Spinal cord (tissue), 10 donors: ENCODE results near the gene CCDC149. TPM values are rescaled to one million over a fixed set of nuclear protein-coding genes. Genes with fewer than 3 reads are reported as not detected.
"Not testable (repeated sequence)": the region's sequence is repeated elsewhere in the genome, so short reads cannot be mapped to it uniquely, and the experiment has no call there.

ENCODE experiments used
- DNase-seq, 6 donors: peaks; one replicate each; pipeline versions ENCODE4 v3.0.0 to v3.0.0-alpha.2; 2013 to 2015; ENCODE audit warnings: low spot score in 6 of 6, low read depth in 4 of 6
- H3K27ac ChIP-seq: one replicate; pipeline ENCODE4 v1.5.1; 2013; ENCODE audit warnings: low read depth, low read length, control low read depth
- H3K27me3 ChIP-seq: one replicate; pipeline ENCODE4 v1.6.1; 2013; ENCODE audit warnings: low read length; ENCODE audit not compliant: control insufficient read depth, insufficient read depth
- H3K36me3 ChIP-seq: one replicate; pipeline ENCODE4 v1.6.1; 2013; ENCODE audit warnings: low read length; ENCODE audit not compliant: control insufficient read depth, insufficient read depth
- H3K4me1 ChIP-seq: one replicate; pipeline ENCODE4 v1.6.1; 2013; ENCODE audit warnings: low read length; ENCODE audit not compliant: control insufficient read depth, insufficient read depth
- H3K4me3 ChIP-seq: one replicate; pipeline ENCODE4 v1.5.1; 2013; ENCODE audit warnings: low read depth, low read length, control low read depth
- H3K9me3 ChIP-seq: one replicate; pipeline ENCODE4 v1.6.1; 2013; ENCODE audit warnings: low read length; ENCODE audit not compliant: control insufficient read depth, insufficient read depth
- WGBS: methylation state at CpG from one replicate; pipeline ENCODE4 v1.1.5; 2013; ENCODE audit warnings: missing lambda C conversion rate; ENCODE audit not compliant: insufficient coverage; 5-methylcytosine and 5-hydroxymethylcytosine counted together
- polyA plus RNA-seq, 2 donors: library from polyadenylated mRNA; unstranded; fragments of 120-200 nt; gene quantifications; one replicate each; pipeline ENCODE4 v1.2.1, GENCODE V29; 2013; ENCODE audit not compliant: insufficient read length in 2 of 2
- total RNA-seq, 2 donors: library from RNA; depleted of rRNA in 1 of 2; stranded (reverse); fragments of 120-200 nt in 1 of 2; fragments of >200 nt in 1 of 2; gene quantifications; one replicate each; pipeline versions ENCODE4 v1.2.3 to v1.2.4, GENCODE V29; 2013 to 2014
- donor health status: healthy.

CCDC149 gene
- total and polyA plus RNA-seq, 4 donors, result 15.0 to 27.1 (median 23.3) TPM

GRCh38 chr4:24921491-24921890 is 8.6 kb upstream of the CCDC149 start:
- Histone ChIP-seq H3K4me1 (peaks cover 7% of the 10 kb centered on the region), H3K9me3 (no peaks in the 10 kb centered on the region), H3K4me3 (no peak overlapping the region), H3K36me3 (no peaks in the 10 kb centered on the region), H3K27ac (no peak overlapping the region), H3K27me3 (no peaks in the 10 kb centered on the region)
- DNase-seq, result no peak
- 100% methylated on average over 5 of the region's 6 CpGs for WGBS

GRCh38 chr4:24920008-24920407 is 7.2 kb upstream of the CCDC149 start:
- WGBS, result 92% methylated on average over 1 of the region's 2 CpGs

GRCh38 chr4:24917076-24917856 is 4.4 kb upstream of the CCDC149 start:
- Histone ChIP-seq H3K27ac (no peak overlapping the region), H3K4me1 (peaks cover 12% of the 10 kb centered on the region), H3K4me3 (no peak overlapping the region), H3K36me3 (no peaks in the 10 kb centered on the region), H3K9me3 (no peaks in the 10 kb centered on the region), H3K27me3 (no peaks in the 10 kb centered on the region)
- WGBS, result 44% methylated on average over 16 of the region's 20 CpGs
- peak in 2 of 6 donors; percentile 23 to 25 for DNase-seq

More at GRCh38 chr4:24920008-24920407, 7.2 kb upstream of the CCDC149 start:
- DNase-seq, result no peak
- H3K27me3 ChIP-seq, result no peaks in the 10 kb centered on the region
- H3K9me3 ChIP-seq, result no peaks in the 10 kb centered on the region
- no peaks in the 10 kb centered on the region for H3K36me3 ChIP-seq
- H3K4me1 ChIP-seq, result peaks cover 7% of the 10 kb centered on the region
- H3K27ac ChIP-seq, result no peak overlapping the region
- H3K4me3 ChIP-seq, result no peak overlapping the region

- Histone ChIP-seq H3K9me3 (no peaks in the 10 kb centered on the region), H3K36me3 (peaks cover 1% of the 10 kb centered on the region), H3K4me1 (peaks cover 18% of the 10 kb centered on the region), H3K4me3 (no peak overlapping the region), H3K27ac (no peak overlapping the region), H3K27me3 (no peaks in the 10 kb centered on the region)
- DNase-seq, result peak in 1 of 6 donors; percentile 61
- WGBS, result 57% methylated on average over 4 of the region's 8 CpGs
Measured at GRCh38 chr4:24915121-24915922, 2.5 kb upstream of the CCDC149 start.

GRCh38 chr4:24914460-24914859 is 1.6 kb upstream of the CCDC149 start:
- DNase-seq, result no peak
- WGBS, result no CpG with 5 or more reads among the region's 6 CpGs
- no peaks in the 10 kb centered on the region for H3K9me3 ChIP-seq
- no peak overlapping the region for H3K4me3 ChIP-seq
- H3K36me3 ChIP-seq, result peaks cover 6% of the 10 kb centered on the region
- H3K27ac ChIP-seq, result no peak overlapping the region
- H3K27me3 ChIP-seq, result no peaks in the 10 kb centered on the region
- peaks cover 18% of the 10 kb centered on the region for H3K4me1 ChIP-seq

GRCh38 chr4:24913119-24913485 is 260 bp upstream of the CCDC149 start:
- H3K4me3 ChIP-seq, result peak overlapping the region; percentile 40
- peak in 3 of 6 donors; percentile 9 to 58 (median 56) for DNase-seq
- H3K9me3 ChIP-seq, result peaks cover 4% of the 10 kb centered on the region
- no peaks in the 10 kb centered on the region for H3K27me3 ChIP-seq
- peak overlapping the region; percentile 50 for H3K27ac ChIP-seq
- H3K36me3 ChIP-seq, result peaks cover 14% of the 10 kb centered on the region
- peaks cover 18% of the 10 kb centered on the region for H3K4me1 ChIP-seq
- under 1% methylated on average over 17 of the region's 25 CpGs for WGBS

GRCh38 chr4:24910499-24910898 is 2.3 kb downstream of the CCDC149 start:
- 100% methylated on average over 1 of the region's 1 CpG for WGBS
- no peaks in the 10 kb centered on the region for H3K27me3 ChIP-seq

GRCh38 chr4:24909606-24910005 is 3.2 kb downstream of the CCDC149 start:
- Histone ChIP-seq H3K4me1 (peaks cover 11% of the 10 kb centered on the region), H3K36me3 (peaks cover 16% of the 10 kb centered on the region)
- H3K4me3 ChIP-seq, H3K9me3 ChIP-seq, H3K27ac ChIP-seq, H3K27me3 ChIP-seq, DNase-seq: not testable (repeated sequence)
- WGBS, result 100% methylated on average over 1 of the region's 3 CpGs

More at GRCh38 chr4:24910499-24910898, 2.3 kb downstream of the CCDC149 start:
- H3K4me3 ChIP-seq, result no peak overlapping the region
- peaks cover 11% of the 10 kb centered on the region for H3K4me1 ChIP-seq
- no peak overlapping the region for H3K27ac ChIP-seq
- no peak for DNase-seq
- peaks cover 4% of the 10 kb centered on the region for H3K9me3 ChIP-seq
- peaks cover 16% of the 10 kb centered on the region for H3K36me3 ChIP-seq

- Histone ChIP-seq H3K9me3 (no peaks in the 10 kb centered on the region), H3K4me1 (peaks cover 4% of the 10 kb centered on the region), H3K36me3 (no peaks in the 10 kb centered on the region), H3K27ac (no peak overlapping the region), H3K4me3 (no peak overlapping the region), H3K27me3 (no peaks in the 10 kb centered on the region)
- DNase-seq, result no peak
- WGBS, result 55% methylated on average over 5 of the region's 6 CpGs
Measured at GRCh38 chr4:24897639-24898038, 15.2 kb downstream of the CCDC149 start.
